ENCODE measurements around the gene GAK. TPM values are rescaled to one million over a fixed set of nuclear protein-coding genes. Genes with fewer than 3 reads are reported as not detected.

The GAK gene
- total and polyA plus RNA-seq, 2 of the 4 experiments (the other 2 are of a cell fraction), result 45.1 to 133 TPM

- Histone ChIP-seq H3K27ac (ENCODE audit: insufficient read depth, low read length) (no peak overlapping the region), H3K56ac (ENCODE audit: extremely low read depth, insufficient read depth, low read length) (no peak overlapping the region), H4K91ac (ENCODE audit: insufficient read depth, low read depth, low read length) (no peak overlapping the region), H3K9me1 (ENCODE audit: insufficient read depth, low read length) (0 out of 2 replicates have a peak, but pooled peaks cover 3% of the 10 kb centered on the region), H2BK120ac (ENCODE audit: low read depth, low read length) (no peak overlapping the region), H3K9ac (ENCODE audit: low read depth, low read length) (no peak overlapping the region), H3K18ac (ENCODE audit: low read depth, low read length) (no peak overlapping the region), H3K4me2 (ENCODE audit: low read depth, low read length) (no peak overlapping the region), H2AK5ac (ENCODE audit: low read depth, low read length) (no peak overlapping the region), H2AK9ac (replicated peaks; ENCODE audit: low read depth, low read length, poor library complexity) (no peak overlapping the region), H2BK5ac (ENCODE audit: low read depth, low read length, poor library complexity, severe bottlenecking) (no peak overlapping the region), H3K36me3 (ENCODE audit: control insufficient read depth, insufficient read depth, low read length) (peaks cover 52% of the 10 kb centered on the region), H3K4me3 (ENCODE audit: insufficient read depth, low read depth, low read length) (no peak overlapping the region), H2BK20ac (ENCODE audit: low read depth, low read length) (no peak overlapping the region), H3K4ac (ENCODE audit: low read depth, low read length) (no peak overlapping the region), H3K14ac (replicated peaks; ENCODE audit: low read depth, low read length) (no peak overlapping the region), H2AFZ (replicated peaks; ENCODE audit: low read length, poor library complexity) (no peak overlapping the region), H2BK15ac (ENCODE audit: low read depth, low read length) (no peak overlapping the region), H3K79me1 (ENCODE audit: low read depth in 1 of 2, low read length in 2 of 2) (peaks cover 0 to 9% of the 10 kb centered on the region in 2 experiments; a peak in 2 of 4 replicates), H3K23ac (ENCODE audit: low read depth, low read length) (no peak overlapping the region), H3K27me3 (ENCODE audit: control insufficient read depth, insufficient read depth, low read length) (no peaks in the 10 kb centered on the region), H4K8ac (ENCODE audit: low read depth in 2 of 2, low read length in 2 of 2) (no peak overlapping the region), H4K20me1 (ENCODE audit: insufficient read depth, low read length) (peaks cover 6% of the 10 kb centered on the region), H4K5ac (ENCODE audit: low read depth, low read length) (no peak overlapping the region), H3K4me1 (ENCODE audit: control insufficient read depth, insufficient read depth, low read length) (no peaks in the 10 kb centered on the region), H3K9me3 (ENCODE audit: control insufficient read depth, insufficient read depth, low read length) (no peaks in the 10 kb centered on the region)
- intact Hi-C loops (cut with micrococcal nuclease), result no loop called here
- no peak for TF ChIP-seq CEBPB (IDR thresholded peaks at IDR 0.05; ENCODE audit: low read depth, low read length)
- TF ChIP-seq FOS (IDR thresholded peaks at IDR 0.05; ENCODE audit: low read depth, low read length), result no peak
- TF ChIP-seq CHD1 (IDR thresholded peaks at IDR 0.05; ENCODE audit: low read depth, low read length), result no peak
- TF ChIP-seq SMC3 (IDR thresholded peaks at IDR 0.05; ENCODE audit: low read depth, low read length), result no peak
- no peak for TF ChIP-seq CTCF (conservative IDR thresholded peaks at IDR 0.05; ENCODE audit: low read depth, low read length)
- TF ChIP-seq MAZ (IDR thresholded peaks at IDR 0.05; ENCODE audit: borderline replicate concordance, low read depth, low read length), result no peak
- TF ChIP-seq POLR2A (IDR thresholded peaks at IDR 0.05; ENCODE audit: low read depth, low read length), result no peak
- TF ChIP-seq RFX5 (IDR thresholded peaks at IDR 0.05; ENCODE audit: low read depth, low read length), result no peak
- TF ChIP-seq NFE2L2 (IDR thresholded peaks at IDR 0.05; ENCODE audit: low read depth, low read length), result no peak
- TF ChIP-seq ELK1 (IDR thresholded peaks at IDR 0.05; ENCODE audit: borderline replicate concordance, low read depth, low read length), result no peak
- TF ChIP-seq USF2 (IDR thresholded peaks at IDR 0.05; ENCODE audit: low read depth, low read length), result no peak
- TF ChIP-seq MAFK (IDR thresholded peaks at IDR 0.05; ENCODE audit: low read depth, low read length), result no peak
- TF ChIP-seq RCOR1 (IDR thresholded peaks at IDR 0.05; ENCODE audit: insufficient replicate concordance, low read length), result no peak
- no peak for TF ChIP-seq MXI1 (IDR thresholded peaks at IDR 0.05; ENCODE audit: borderline replicate concordance, low read depth, low read length)
- TF ChIP-seq RAD21 (IDR thresholded peaks at IDR 0.05; ENCODE audit: low read length), result no peak
- no peak for TF ChIP-seq BHLHE40 (IDR thresholded peaks at IDR 0.05; ENCODE audit: low read depth, low read length)
- dilution Hi-C loops (cut with HindIII; ENCODE audit: low sequenced_read_pairs, unreplicated experiment), result no loop called here
- in situ Hi-C loops (cut with MboI; ENCODE audit: low sequenced_read_pairs), result no loop called here
- DNase-seq (no peak), ATAC-seq (ENCODE audit: low read depth) (no peak)
- WGBS, 2 experiments (ENCODE audit: extremely low coverage in 2 of 2, insufficient read length in 1 of 2), result 89% methylated on average over 3 of the region's 11 CpGs; no CpG with 5 or more reads in 1 of the 2 experiments
- ChIA-PET POLR2A (ENCODE audit: unreplicated experiment) (no interaction called here), CTCF (no interaction called here)
- no TSS peak for BruUV-seq (replicated peaks)
Measured at GRCh38 chr4:854356-854755, 77.8 kb downstream of the GAK start.

Measured in IMR-90 (cell line).